T47D (cell line): ENCODE data around the gene CD300C.
"Not testable (repeated sequence)": the region's sequence is repeated elsewhere in the genome, so short reads cannot be mapped to it uniquely, and the experiment has no call there.

Experiments
- DNase-seq, 2 experiments: peaks; one replicate each; pipeline versions ENCODE4 v3.0.0 to v3.0.0-alpha.2; 2011 to 2012; ENCODE audit warnings: low read depth in 1 of 2, low spot score in 1 of 2
- JUND ChIP-seq: IDR thresholded peaks from 2 replicates; pipeline ENCODE4 v1.6.1; 2012; ENCODE audit warnings: low read depth
- in situ Hi-C: cut with HindIII; loops from 2 replicates; pipeline ENCODE4 v1.10.0; 2016; ENCODE audit warnings: low sequenced_read_pairs, low pct_unique_long_range_greater_than_20kb

CD300C gene

GRCh38 chr17:74571621-74572270, 25.8 kb upstream of the CD300C start:
- TF ChIP-seq JUND, result no peak
- in situ Hi-C loops, result no loop called here
- DNase-seq, result no peak

- DNase-seq, result peak in 1 of 2 experiments; percentile 57
- no peak for TF ChIP-seq JUND
- in situ Hi-C loops, result no loop called here
Observed at GRCh38 chr17:74569020-74570003, 23.4 kb upstream of the CD300C start.

GRCh38 chr17:74568106-74568873, 22.4 kb upstream of the CD300C start:
- in situ Hi-C loops, result no loop called here
- DNase-seq, result no peak

GRCh38 chr17:74567397-74567796, 21.5 kb upstream of the CD300C start, which contains the start of gene CD300H:
Gene CD300H, minus strand, starts transcription at chr17:74567509.
- TF ChIP-seq JUND, result no peak
- DNase-seq, result no peak
- in situ Hi-C loops, result no loop called here

More at GRCh38 chr17:74568106-74568873, 22.4 kb upstream of the CD300C start:
- TF ChIP-seq JUND, result no peak

- in situ Hi-C loops, result no loop called here
- DNase-seq, result peak in 1 of 2 experiments; percentile 64
- TF ChIP-seq JUND, result no peak
Observed at GRCh38 chr17:74566132-74566753, 20.3 kb upstream of the CD300C start.

- no peak for DNase-seq
- in situ Hi-C loops, result no loop called here
- TF ChIP-seq JUND, result no peak
Observed at GRCh38 chr17:74565126-74565525, 19.2 kb upstream of the CD300C start.

- no peak for TF ChIP-seq JUND
- in situ Hi-C loops, result no loop called here
- DNase-seq, result no peak
Observed at GRCh38 chr17:74563358-74563757, 17.4 kb upstream of the CD300C start.

GRCh38 chr17:74561586-74561985, 15.7 kb upstream of the CD300C start:
- no peak for TF ChIP-seq JUND
- DNase-seq, result no peak
- in situ Hi-C loops, result no loop called here

- DNase-seq, result no peak
- in situ Hi-C loops, result no loop called here
- TF ChIP-seq JUND, result no peak
Observed at GRCh38 chr17:74558882-74559519, 13.1 kb upstream of the CD300C start.

GRCh38 chr17:74558402-74558801, 12.5 kb upstream of the CD300C start:
- DNase-seq, in situ Hi-C loops: not testable (repeated sequence)

- TF ChIP-seq JUND, result no peak
- no peak for DNase-seq
- in situ Hi-C loops, result no loop called here
Observed at GRCh38 chr17:74555427-74555940, 9.6 kb upstream of the CD300C start.
